PC-9 (cell line): Measurements from ENCODE around the gene SLAMF6. TPM values are rescaled to one million over a fixed set of nuclear protein-coding genes. Genes with fewer than 3 reads are reported as not detected.

Experiments
- BruUV-seq: library from RNA; stranded (reverse); fragments of 400-500 nt; replicated peaks from 2 replicates; lab custom pipeline; 2021; lab: Mats Ljungman, UMichigan
- CTCF ChIA-PET: fragments of 300-600 bp; sonication (Branson Sonifier 250); formaldehyde crosslinking; loops from one replicate; lab custom pipeline; 2022; ENCODE audit warnings: antibody characterized with exemption; lab: Charles Lee
- POLR2A ChIA-PET: fragments of 300-600 bp; sonication (Branson Sonifier 250); formaldehyde crosslinking; loops from one replicate; lab custom pipeline; 2022; ENCODE audit warnings: antibody characterized with exemption; ENCODE audit not compliant: unreplicated experiment; lab: Charles Lee
- DNase-seq, 2 experiments: peaks; one replicate each; pipeline versions ENCODE4 v3.0.0 to v3.0.0-alpha.2; 2015 to 2022; ENCODE audit warnings: mixed read lengths in 1 of 2
- H2AFZ ChIP-seq: fragments of 200-600 bp; sonication (generic); 2 replicates; pipeline ENCODE4 v1.8.1; 2017; ENCODE audit warnings: antibody characterized with exemption
- H3F3A ChIP-seq: fragments of 200-600 bp; sonication (generic); 2 replicates; pipeline ENCODE4 v1.8.1; 2017; ENCODE audit warnings: antibody characterized with exemption, mild to moderate bottlenecking, low read depth; ENCODE audit not compliant: insufficient read depth
- H3K27ac ChIP-seq: fragments of 200-600 bp; sonication (generic); 2 replicates; pipeline ENCODE4 v1.6.1; 2016; ENCODE audit warnings: mixed run types
- H3K27me3 ChIP-seq: fragments of 200-600 bp; sonication (generic); 2 replicates; pipeline ENCODE4 v1.6.1; 2016; ENCODE audit warnings: low read depth, mixed run types; ENCODE audit not compliant: insufficient read depth
- H3K36me3 ChIP-seq: fragments of 200-600 bp; sonication (generic); 2 replicates; pipeline ENCODE4 v1.6.1; 2016; ENCODE audit warnings: low read depth, mixed run types
- H3K4me1 ChIP-seq: fragments of 200-600 bp; sonication (generic); replicated peaks from 2 replicates; pipeline ENCODE4 v1.6.1; 2016; ENCODE audit warnings: mixed run types; ENCODE audit not compliant: insufficient read depth
- H3K4me2 ChIP-seq: fragments of 200-600 bp; sonication (generic); 2 replicates; pipeline ENCODE4 v1.6.1; 2017; ENCODE audit warnings: mixed run types
- H3K4me3 ChIP-seq: fragments of 200-600 bp; sonication (generic); 2 replicates; pipeline ENCODE4 v1.6.1; 2016; ENCODE audit warnings: mixed run types
- H3K79me2 ChIP-seq: fragments of 200-600 bp; sonication (generic); 2 replicates; pipeline ENCODE4 v1.6.1; 2017; ENCODE audit warnings: low read depth, mixed run types
- H3K9me2 ChIP-seq: fragments of 200-600 bp; sonication (generic); 2 replicates; pipeline ENCODE4 v1.8.1; 2017; ENCODE audit warnings: mild to moderate bottlenecking; ENCODE audit not compliant: insufficient read depth
- H3K9me3 ChIP-seq: fragments of 200-600 bp; sonication (generic); 2 replicates; pipeline ENCODE4 v1.8.1; 2016; ENCODE audit warnings: low read depth; ENCODE audit not compliant: insufficient read depth
- H4K20me1 ChIP-seq: fragments of 200-600 bp; sonication (generic); 2 replicates; pipeline ENCODE4 v1.8.1; 2017; ENCODE audit not compliant: insufficient read depth
- CTCF ChIP-seq: fragments of 200-600 bp; sonication (generic); conservative IDR thresholded peaks from 2 replicates; pipeline ENCODE4 v1.6.1; 2017; ENCODE audit warnings: mixed run types, antibody characterized with exemption, mild to moderate bottlenecking, moderate library complexity
- EZH2 ChIP-seq: fragments of 200-600 bp; sonication (generic); IDR thresholded peaks from 2 replicates; pipeline ENCODE4 v1.8.0; 2017; ENCODE audit warnings: antibody characterized with exemption, low read depth
- intact Hi-C: fragments of 100-400 bp; cut with micrococcal nuclease; formaldehyde crosslinking; loops from one replicate; pipeline ENCODE4 v1.10.0; 2022; ENCODE audit not compliant: unreplicated experiment
- total RNA-seq: library from RNA; stranded (reverse); gene quantifications from 2 replicates; pipeline ENCODE4 v1.2.3, GENCODE V29; 2021

SLAMF6 gene
- total RNA-seq, 1 experiment from 2014 or later: not detected

- no TSS peak for BruUV-seq
- no peaks in the 10 kb centered on the region for H3K4me1 ChIP-seq
- no peaks in the 10 kb centered on the region for H3K9me3 ChIP-seq
- no peak overlapping the region for H3K27ac ChIP-seq
- H3K27me3 ChIP-seq: peaks cover 35% of the 10 kb centered on the region
- no peak overlapping the region for H3K4me3 ChIP-seq
- H4K20me1 ChIP-seq: no peaks in the 10 kb centered on the region
- intact Hi-C loops: no loop called here
- H3F3A ChIP-seq: no peaks in the 10 kb centered on the region
- no peaks in the 10 kb centered on the region for H3K9me2 ChIP-seq
- no peak for DNase-seq
- H3K36me3 ChIP-seq: no peaks in the 10 kb centered on the region
- CTCF ChIA-PET: no interaction called here
- H3K4me2 ChIP-seq: no peak overlapping the region
- no peak for TF ChIP-seq CTCF
- TF ChIP-seq EZH2: no peak
- H3K79me2 ChIP-seq: no peaks in the 10 kb centered on the region
- H2AFZ ChIP-seq: no peak overlapping the region
- POLR2A ChIA-PET: no interaction called here
Measured at GRCh38 chr1:160472112-160472511, 50.9 kb downstream of the SLAMF6 start.

DNA sequence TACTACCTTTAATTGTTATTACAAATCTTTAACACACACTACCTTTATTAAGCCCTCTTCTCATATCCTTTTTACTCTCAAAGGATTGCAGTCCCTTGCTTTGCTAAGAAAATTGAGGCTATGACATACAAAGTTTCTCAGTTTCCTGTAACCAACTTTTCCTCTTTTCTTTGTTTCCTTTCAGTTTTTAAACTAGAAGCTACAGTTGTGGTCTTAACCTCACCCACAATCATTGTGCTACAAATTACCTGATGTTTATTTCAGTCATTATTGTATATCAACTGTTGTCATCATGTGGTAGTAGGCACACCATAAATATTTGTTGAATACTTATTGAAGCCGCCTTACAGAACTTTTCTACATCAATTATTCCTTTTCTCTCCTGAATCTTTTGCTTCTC, 51.8 kb downstream of the SLAMF6 start:
- H2AFZ ChIP-seq: no peak overlapping the region
- no peaks in the 10 kb centered on the region for H3K9me3 ChIP-seq
- H3K4me1 ChIP-seq: no peaks in the 10 kb centered on the region
- H3K79me2 ChIP-seq: no peaks in the 10 kb centered on the region
- H3K9me2 ChIP-seq: no peaks in the 10 kb centered on the region
- no peaks in the 10 kb centered on the region for H3K36me3 ChIP-seq
- TF ChIP-seq EZH2 (no peak), CTCF (no peak)
- no peak overlapping the region for H3K27ac ChIP-seq
- no peaks in the 10 kb centered on the region for H4K20me1 ChIP-seq
- ChIA-PET POLR2A (no interaction called here), CTCF (no interaction called here)
- H3F3A ChIP-seq: no peaks in the 10 kb centered on the region
- intact Hi-C loops: no loop called here
- H3K27me3 ChIP-seq: peaks cover 35% of the 10 kb centered on the region
- no peak overlapping the region for H3K4me3 ChIP-seq
- no TSS peak for BruUV-seq
- no peak for DNase-seq
- no peak overlapping the region for H3K4me2 ChIP-seq

- ChIA-PET POLR2A (interaction anchor here (0.7 kb wide), 1 partner anchor 414 kb away, joined by 4 read pairs; no protein-coding TSS in a partner anchor), CTCF (no interaction called here)
- H3K4me3 ChIP-seq: no peak overlapping the region
- H3K9me2 ChIP-seq: no peaks in the 10 kb centered on the region
- no peak overlapping the region for H2AFZ ChIP-seq
- BruUV-seq: no TSS peak
- no peak for DNase-seq
- no peaks in the 10 kb centered on the region for H3K79me2 ChIP-seq
- no peak for TF ChIP-seq EZH2
- TF ChIP-seq CTCF: no peak
- H3F3A ChIP-seq: no peaks in the 10 kb centered on the region
- H3K36me3 ChIP-seq: no peaks in the 10 kb centered on the region
- peaks cover 41% of the 10 kb centered on the region for H3K27me3 ChIP-seq
- H3K4me2 ChIP-seq: no peak overlapping the region
- H3K27ac ChIP-seq: no peak overlapping the region
- H4K20me1 ChIP-seq: no peaks in the 10 kb centered on the region
- intact Hi-C loops: loop anchor here (10.0 kb wide), 1 partner anchor 47 kb away; no protein-coding TSS in a partner anchor
- no peaks in the 10 kb centered on the region for H3K9me3 ChIP-seq
- no peaks in the 10 kb centered on the region for H3K4me1 ChIP-seq
Measured at GRCh38 chr1:160467576-160467975, 55.5 kb downstream of the SLAMF6 start.
